ENCODE results near the gene CD200R1L. TPM values are rescaled to one million over a fixed set of nuclear protein-coding genes. Genes with fewer than 3 reads are reported as not detected.

Gene CD200R1L
- polyA plus RNA-seq, 4 donors: not detected

GRCh38 chr3:112791736-112792135 lies 54.9 kb downstream of the CD200R1L start:
- no peaks in the 10 kb centered on the region for H3K36me3 ChIP-seq (ENCODE audit: control insufficient read depth in 3 of 3, insufficient read depth in 2 of 3, low read depth in 1 of 3, low read length in 3 of 3)
- H3K27me3 ChIP-seq (ENCODE audit: control insufficient read depth in 3 of 3, insufficient read depth in 3 of 3, low read length in 3 of 3): no peaks in the 10 kb centered on the region
- peaks cover 0 to 8% of the 10 kb centered on the region in 2 donors for H3K9me3 ChIP-seq (ENCODE audit: control insufficient read depth in 2 of 2, insufficient read depth in 1 of 2, low read depth in 1 of 2, low read length in 1 of 2)
- H3K4me3 ChIP-seq (ENCODE audit: low read depth in 1 of 3, low read length in 3 of 3): no peak overlapping the region
- WGBS, 3 donors: 93 to 94% (median 93%) methylated on average over 2 of the region's 2 CpGs
- DNase-seq: no peak
- H3K4me1 ChIP-seq (ENCODE audit: control insufficient read depth in 3 of 3, insufficient read depth in 2 of 3, low read depth in 1 of 3, low read length in 2 of 3): no peaks in the 10 kb centered on the region
- H3K27ac ChIP-seq (ENCODE audit: low read depth in 1 of 3, low read length in 2 of 3): no peak overlapping the region
- no peak for FAIRE-seq

GRCh38 chr3:112789787-112790186 lies 56.9 kb downstream of the CD200R1L start:
- no peak for FAIRE-seq
- no peak overlapping the region for H3K27ac ChIP-seq (ENCODE audit: low read depth in 1 of 3, low read length in 2 of 3)
- H3K36me3 ChIP-seq (ENCODE audit: control insufficient read depth in 3 of 3, insufficient read depth in 2 of 3, low read depth in 1 of 3, low read length in 3 of 3): no peaks in the 10 kb centered on the region
- 66 to 77% (median 73%) methylated on average over 3 of the region's 3 CpGs for WGBS, 3 donors
- no peaks in the 10 kb centered on the region for H3K4me1 ChIP-seq (ENCODE audit: control insufficient read depth in 3 of 3, insufficient read depth in 2 of 3, low read depth in 1 of 3, low read length in 2 of 3)
- no peaks in the 10 kb centered on the region for H3K27me3 ChIP-seq (ENCODE audit: control insufficient read depth in 3 of 3, insufficient read depth in 3 of 3, low read length in 3 of 3)
- H3K4me3 ChIP-seq (ENCODE audit: low read depth in 1 of 3, low read length in 3 of 3): no peak overlapping the region
- H3K9me3 ChIP-seq (ENCODE audit: control insufficient read depth in 2 of 2, insufficient read depth in 1 of 2, low read depth in 1 of 2, low read length in 1 of 2): peaks cover 0 to 8% of the 10 kb centered on the region in 2 donors
- DNase-seq: no peak

- WGBS, 3 donors: 78 to 83% (median 83%) methylated on average over 3 of the region's 3 CpGs
These were observed 59.6 kb downstream of the CD200R1L start for GRCh38 chr3:112786881-112787579.

GRCh38 chr3:112786002-112786590 lies 60.6 kb downstream of the CD200R1L start:
- Histone ChIP-seq H3K4me3 (ENCODE audit: low read depth in 1 of 3, low read length in 3 of 3) (no peak overlapping the region), H3K36me3 (ENCODE audit: control insufficient read depth in 3 of 3, insufficient read depth in 2 of 3, low read depth in 1 of 3, low read length in 3 of 3) (no peaks in the 10 kb centered on the region), H3K4me1 (ENCODE audit: control insufficient read depth in 3 of 3, insufficient read depth in 2 of 3, low read depth in 1 of 3, low read length in 2 of 3) (no peaks in the 10 kb centered on the region), H3K9me3 (ENCODE audit: control insufficient read depth in 2 of 2, insufficient read depth in 1 of 2, low read depth in 1 of 2, low read length in 1 of 2) (peaks cover 0 to 8% of the 10 kb centered on the region in 2 donors), H3K27me3 (ENCODE audit: control insufficient read depth in 3 of 3, insufficient read depth in 3 of 3, low read length in 3 of 3) (peaks cover 0 to 4% (median 0%) of the 10 kb centered on the region in 3 donors), H3K27ac (ENCODE audit: low read depth in 1 of 3, low read length in 2 of 3) (no peak overlapping the region)
- WGBS, 3 donors: 3 to 13% (median 12%) methylated on average over 2 of the region's 2 CpGs
- no peak for DNase-seq
- FAIRE-seq: no peak

More at GRCh38 chr3:112786881-112787579, 59.6 kb downstream of the CD200R1L start:
- Histone ChIP-seq H3K4me1 (ENCODE audit: control insufficient read depth in 3 of 3, insufficient read depth in 2 of 3, low read depth in 1 of 3, low read length in 2 of 3) (no peaks in the 10 kb centered on the region), H3K36me3 (ENCODE audit: control insufficient read depth in 3 of 3, insufficient read depth in 2 of 3, low read depth in 1 of 3, low read length in 3 of 3) (no peaks in the 10 kb centered on the region), H3K27me3 (ENCODE audit: control insufficient read depth in 3 of 3, insufficient read depth in 3 of 3, low read length in 3 of 3) (peaks cover 0 to 4% (median 0%) of the 10 kb centered on the region in 3 donors), H3K27ac (ENCODE audit: low read depth in 1 of 3, low read length in 2 of 3) (no peak overlapping the region), H3K4me3 (ENCODE audit: low read depth in 1 of 3, low read length in 3 of 3) (no peak overlapping the region), H3K9me3 (ENCODE audit: control insufficient read depth in 2 of 2, insufficient read depth in 1 of 2, low read depth in 1 of 2, low read length in 1 of 2) (peaks cover 0 to 8% of the 10 kb centered on the region in 2 donors)
- FAIRE-seq (no peak), DNase-seq (no peak)

GRCh38 chr3:112785321-112786001 lies 61.2 kb downstream of the CD200R1L start:
- FAIRE-seq (no peak), DNase-seq (no peak)
- Histone ChIP-seq H3K4me1 (ENCODE audit: control insufficient read depth in 3 of 3, insufficient read depth in 2 of 3, low read depth in 1 of 3, low read length in 2 of 3) (no peaks in the 10 kb centered on the region), H3K36me3 (ENCODE audit: control insufficient read depth in 3 of 3, insufficient read depth in 2 of 3, low read depth in 1 of 3, low read length in 3 of 3) (no peaks in the 10 kb centered on the region), H3K4me3 (ENCODE audit: low read depth in 1 of 3, low read length in 3 of 3) (no peak overlapping the region), H3K9me3 (ENCODE audit: control insufficient read depth in 2 of 2, insufficient read depth in 1 of 2, low read depth in 1 of 2, low read length in 1 of 2) (peaks cover 0 to 8% of the 10 kb centered on the region in 2 donors), H3K27ac (ENCODE audit: low read depth in 1 of 3, low read length in 2 of 3) (no peak overlapping the region), H3K27me3 (ENCODE audit: control insufficient read depth in 3 of 3, insufficient read depth in 3 of 3, low read length in 3 of 3) (peaks cover 0 to 4% (median 0%) of the 10 kb centered on the region in 3 donors)
- 73 to 78% (median 73%) methylated on average over 9 of the region's 9 CpGs for whole genome bisulfite sequencing, 3 donors

- no peak for DNase-seq
- Histone ChIP-seq H3K4me1 (ENCODE audit: control insufficient read depth in 3 of 3, insufficient read depth in 2 of 3, low read depth in 1 of 3, low read length in 2 of 3) (no peaks in the 10 kb centered on the region), H3K4me3 (ENCODE audit: low read depth in 1 of 3, low read length in 3 of 3) (no peak overlapping the region), H3K36me3 (ENCODE audit: control insufficient read depth in 3 of 3, insufficient read depth in 2 of 3, low read depth in 1 of 3, low read length in 3 of 3) (no peaks in the 10 kb centered on the region), H3K27ac (ENCODE audit: low read depth in 1 of 3, low read length in 2 of 3) (no peak overlapping the region), H3K27me3 (ENCODE audit: control insufficient read depth in 3 of 3, insufficient read depth in 3 of 3, low read length in 3 of 3) (peaks cover 0 to 7% (median 0%) of the 10 kb centered on the region in 3 donors), H3K9me3 (ENCODE audit: control insufficient read depth in 2 of 2, insufficient read depth in 1 of 2, low read depth in 1 of 2, low read length in 1 of 2) (peaks cover 0 to 4% of the 10 kb centered on the region in 2 donors)
- FAIRE-seq: no peak
- WGBS, 3 donors: 20 to 71% (median 28%) methylated on average over 2 of the region's 2 CpGs
These were observed 64.2 kb downstream of the CD200R1L start for GRCh38 chr3:112782491-112782890.

GRCh38 chr3:112781599-112781998 lies 65.1 kb downstream of the CD200R1L start:
- H3K36me3 ChIP-seq (ENCODE audit: control insufficient read depth in 3 of 3, insufficient read depth in 2 of 3, low read depth in 1 of 3, low read length in 3 of 3): no peaks in the 10 kb centered on the region
- no peaks in the 10 kb centered on the region for H3K4me1 ChIP-seq (ENCODE audit: control insufficient read depth in 3 of 3, insufficient read depth in 2 of 3, low read depth in 1 of 3, low read length in 2 of 3)
- no peak overlapping the region for H3K27ac ChIP-seq (ENCODE audit: low read depth in 1 of 3, low read length in 2 of 3)
- H3K9me3 ChIP-seq (ENCODE audit: control insufficient read depth in 2 of 2, insufficient read depth in 1 of 2, low read depth in 1 of 2, low read length in 1 of 2): no peaks in the 10 kb centered on the region
- WGBS, 3 donors: 91 to 97% (median 95%) methylated on average over 1 of the region's 1 CpG
- no peak overlapping the region for H3K4me3 ChIP-seq (ENCODE audit: low read depth in 1 of 3, low read length in 3 of 3)
- H3K27me3 ChIP-seq (ENCODE audit: control insufficient read depth in 3 of 3, insufficient read depth in 3 of 3, low read length in 3 of 3): peaks cover 0 to 8% (median 0%) of the 10 kb centered on the region in 3 donors
- FAIRE-seq (no peak), DNase-seq (no peak)

- H3K4me1 ChIP-seq (ENCODE audit: control insufficient read depth in 3 of 3, insufficient read depth in 2 of 3, low read depth in 1 of 3, low read length in 2 of 3): no peaks in the 10 kb centered on the region
- H3K9me3 ChIP-seq (ENCODE audit: control insufficient read depth in 2 of 2, insufficient read depth in 1 of 2, low read depth in 1 of 2, low read length in 1 of 2): no peaks in the 10 kb centered on the region
- no peaks in the 10 kb centered on the region for H3K36me3 ChIP-seq (ENCODE audit: control insufficient read depth in 3 of 3, insufficient read depth in 2 of 3, low read depth in 1 of 3, low read length in 3 of 3)
- peaks cover 0 to 11% (median 0%) of the 10 kb centered on the region in 3 donors for H3K27me3 ChIP-seq (ENCODE audit: control insufficient read depth in 3 of 3, insufficient read depth in 3 of 3, low read length in 3 of 3)
- WGBS, 3 donors: 57 to 72% (median 67%) methylated on average over 3 of the region's 3 CpGs
- FAIRE-seq (no peak), DNase-seq (peak in 1 of 2 donors; percentile 15)
- H3K4me3 ChIP-seq (ENCODE audit: low read depth in 1 of 3, low read length in 3 of 3): no peak overlapping the region
- no peak overlapping the region for H3K27ac ChIP-seq (ENCODE audit: low read depth in 1 of 3, low read length in 2 of 3)
These were observed 66.8 kb downstream of the CD200R1L start for GRCh38 chr3:112779558-112780480.
